Activated CD4-positive, CD25-positive, alpha-beta regulatory T cell treated with anti-CD3 and anti-CD28 coated beads, Interleukin-2, amount 50 U/mL, for 72 hours (primary cell): Measurements from ENCODE around the gene ZCCHC14.

ENCODE experiments used
- DNase-seq: peaks from one replicate; pipeline ENCODE4 v3.0.0; 2021

ZCCHC14 gene

GRCh38 chr16:87492721-87493607, at the start of gene ZCCHC14:
Gene ZCCHC14 (minus strand): TSS chr16:87493024. CDS start chr16:87492238, 786 bp downstream.
- peak; percentile 98 for DNase-seq

- no peak for DNase-seq
These were observed 49.0 kb upstream of the ZCCHC14 start for GRCh38 chr16:87541872-87542234.

GRCh38 chr16:87541147-87541871, 48.5 kb upstream of the ZCCHC14 start:
- DNase-seq: no peak

GRCh38 chr16:87540897-87541146, 48.0 kb upstream of the ZCCHC14 start:
- no peak for DNase-seq

DNA sequence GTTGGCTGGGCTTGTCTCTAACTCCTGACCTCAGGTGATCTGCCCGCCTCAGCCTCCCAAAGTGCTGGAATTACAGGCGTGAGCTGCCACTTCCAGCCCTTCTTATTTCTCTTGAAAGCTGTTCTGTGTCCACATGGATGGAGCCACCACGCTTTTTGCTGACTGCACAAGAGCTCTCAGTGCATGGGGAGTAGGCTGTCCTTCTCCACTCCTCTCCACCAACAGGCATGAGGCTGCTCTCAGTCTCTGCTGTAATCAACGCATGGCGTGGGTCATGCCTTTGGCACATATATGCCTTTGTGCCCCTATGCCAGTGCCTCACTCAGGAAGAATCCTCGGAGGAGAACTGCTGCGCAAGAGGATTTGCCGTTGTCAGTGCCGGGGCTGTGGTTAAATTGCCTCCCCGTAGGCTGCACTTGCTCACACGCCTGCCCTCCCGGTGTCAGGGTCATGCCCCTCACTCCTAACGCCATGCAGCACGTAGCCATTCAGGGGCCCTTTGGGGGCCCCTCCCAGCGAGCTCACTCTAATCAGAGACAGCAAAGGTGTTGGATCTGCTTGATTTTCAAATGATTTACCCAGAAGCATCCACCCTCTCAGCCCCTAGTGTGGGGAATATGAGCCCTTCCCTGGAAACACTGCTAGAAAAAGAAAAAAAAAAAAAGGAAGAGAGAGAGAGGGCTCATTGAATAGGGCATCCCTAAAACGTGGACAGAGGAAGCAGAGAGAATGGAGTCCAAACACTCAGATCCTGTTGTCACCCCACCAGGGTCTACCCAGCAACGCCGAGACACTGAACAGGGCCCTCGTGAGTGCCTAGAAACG, 47.5 kb upstream of the ZCCHC14 start:
- DNase-seq: no peak

- no peak for DNase-seq
These were observed 46.3 kb upstream of the ZCCHC14 start for GRCh38 chr16:87539113-87539512.

- no peak for DNase-seq
These were observed 45.8 kb upstream of the ZCCHC14 start for GRCh38 chr16:87538594-87538993.

- DNase-seq: no peak
These were observed 45.3 kb upstream of the ZCCHC14 start for GRCh38 chr16:87538160-87538559.

- DNase-seq: no peak
These were observed 43.9 kb upstream of the ZCCHC14 start for GRCh38 chr16:87536795-87537142.

DNA sequence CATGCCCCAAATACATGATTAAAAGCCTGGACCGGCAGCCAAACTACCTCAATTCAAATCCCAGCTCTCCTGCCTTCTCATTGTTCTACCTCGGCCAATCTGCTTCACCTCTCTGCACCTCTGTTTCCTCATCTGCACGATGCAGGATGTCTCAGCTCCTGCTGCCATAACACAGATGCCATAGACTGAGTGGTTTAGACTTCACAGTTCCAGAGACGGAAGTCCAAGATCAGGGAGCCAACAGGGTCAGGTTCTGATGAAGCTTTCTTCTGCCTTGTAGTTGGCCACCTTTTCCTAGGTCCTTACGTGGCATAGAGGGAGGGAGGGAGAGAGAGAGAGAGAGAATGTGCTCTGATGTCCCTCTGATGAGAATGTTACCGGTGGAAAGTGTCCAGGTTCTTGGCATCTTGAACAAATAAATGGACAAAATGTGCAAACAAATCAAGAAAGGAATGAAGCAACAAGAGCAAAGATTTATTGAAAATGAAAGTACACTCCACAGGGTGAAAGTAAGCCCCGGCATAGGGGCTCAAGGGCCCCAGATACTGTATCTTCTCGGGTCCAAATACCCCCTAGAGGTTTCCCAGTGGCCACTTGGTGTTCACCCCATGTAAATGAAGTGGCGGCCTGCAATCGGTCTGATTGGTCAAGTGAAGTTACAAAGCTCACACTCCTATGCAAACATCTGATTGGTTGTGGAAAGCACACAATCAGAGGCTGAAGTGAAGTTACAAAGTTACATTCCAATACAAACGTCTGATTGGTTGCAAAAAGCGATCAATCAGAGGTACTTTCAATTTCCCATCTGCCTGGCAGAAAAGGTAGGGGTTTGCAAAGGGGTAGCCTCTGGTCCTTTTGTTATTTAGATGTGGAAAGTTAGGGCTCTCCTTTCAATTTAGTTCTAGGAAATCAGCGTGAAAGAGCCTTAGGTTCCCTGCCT, 43.3 kb upstream of the ZCCHC14 start:
- no peak for DNase-seq

GRCh38 chr16:87535457-87535854, 42.6 kb upstream of the ZCCHC14 start:
- no peak for DNase-seq

GRCh38 chr16:87534751-87535150, 41.9 kb upstream of the ZCCHC14 start:
- DNase-seq: no peak

DNA sequence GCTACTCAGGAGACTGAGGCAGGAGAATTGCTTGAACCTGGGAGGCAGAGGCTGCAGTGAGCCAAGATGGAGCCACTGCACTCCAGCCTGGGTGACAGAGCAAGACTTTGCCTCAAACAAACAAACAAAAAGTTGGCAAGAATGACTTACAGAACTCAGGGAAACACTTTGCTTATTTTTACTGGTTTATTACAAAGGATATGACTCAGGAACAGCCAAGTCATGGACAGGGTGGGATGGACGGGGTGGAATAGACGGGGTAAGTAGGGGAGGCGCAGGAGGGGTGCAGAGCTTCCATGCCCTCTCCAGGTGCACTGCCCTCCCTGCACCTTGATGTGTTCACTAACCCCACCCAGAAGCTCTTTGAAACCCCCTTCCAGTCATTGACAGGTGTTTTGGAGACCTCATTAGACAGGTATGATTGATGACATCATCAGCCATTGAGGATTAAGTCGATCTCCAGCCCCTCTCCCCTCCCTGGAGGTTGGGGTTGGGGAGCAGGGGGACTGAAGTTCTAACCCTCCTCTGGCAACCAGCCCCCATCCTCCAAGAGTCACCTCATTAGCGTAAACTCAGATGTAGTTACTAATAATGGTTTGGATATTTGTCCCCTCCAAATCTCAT, 41.3 kb upstream of the ZCCHC14 start:
- DNase-seq: no peak

DNA sequence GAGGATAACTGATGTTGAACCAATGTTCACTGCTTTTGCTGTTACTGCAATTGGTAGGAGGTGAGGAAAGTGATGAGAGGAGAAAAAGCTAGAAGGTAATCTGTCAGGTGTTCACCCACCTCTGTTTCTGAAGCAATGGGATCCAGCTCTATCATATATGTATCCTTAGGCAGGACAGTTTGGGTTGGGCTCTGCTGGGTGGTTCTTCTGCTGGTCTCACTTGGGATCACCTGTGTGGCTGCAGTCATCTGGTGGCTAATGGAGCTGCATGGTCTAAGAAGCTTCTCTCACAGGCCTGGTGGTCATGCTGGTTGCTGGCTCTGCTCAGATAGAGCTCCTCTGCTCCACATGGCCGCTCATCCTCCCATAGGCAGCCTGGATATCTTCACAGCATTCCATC, 40.2 kb upstream of the ZCCHC14 start:
- DNase-seq: no peak

GRCh38 chr16:87531418-87531817, 38.6 kb upstream of the ZCCHC14 start:
- no peak for DNase-seq

DNA sequence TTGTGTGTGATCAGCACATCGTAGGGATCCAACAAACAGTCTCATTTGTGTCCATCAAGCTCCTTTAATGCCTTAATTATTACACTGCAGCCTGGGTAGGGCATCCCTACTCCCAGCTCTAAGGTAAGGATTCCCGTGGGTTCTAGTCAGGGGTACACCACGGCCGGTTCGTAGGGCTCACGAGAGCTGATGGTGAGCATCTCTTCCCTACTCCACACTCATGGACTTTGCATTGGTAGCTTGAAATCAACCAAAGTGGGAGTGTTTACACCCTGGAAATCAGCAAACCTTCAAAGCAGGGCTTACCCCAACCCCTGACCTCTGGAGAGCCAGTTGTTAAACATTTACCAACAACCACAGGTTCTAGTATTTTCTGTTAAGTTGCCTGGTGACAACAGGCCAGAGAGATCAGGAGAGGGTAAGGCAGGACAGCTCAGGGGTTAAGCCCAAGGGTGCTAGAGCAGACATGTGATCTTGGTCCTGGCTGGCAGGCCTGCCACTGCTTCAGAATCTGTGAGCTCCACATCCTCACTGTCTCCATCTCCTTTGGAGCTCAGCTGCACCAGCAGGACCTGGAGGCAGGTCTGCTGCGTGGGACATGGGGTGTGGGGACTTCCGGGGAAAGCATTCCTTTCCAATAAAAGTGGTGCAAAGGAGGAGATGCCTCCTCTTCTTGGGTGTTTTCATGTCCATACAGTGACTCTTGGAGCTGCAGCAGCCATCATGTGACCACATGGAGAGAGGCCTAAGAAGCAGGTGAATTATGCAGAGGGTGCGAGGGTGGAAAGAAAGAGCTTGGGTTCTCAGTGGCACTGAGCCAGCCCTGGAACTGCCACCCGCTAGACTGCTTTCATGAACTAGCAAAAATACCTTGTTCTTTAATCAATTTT, 36.1 kb upstream of the ZCCHC14 start:
- no peak for DNase-seq

GRCh38 chr16:87527055-87527724, 34.4 kb upstream of the ZCCHC14 start:
- DNase-seq: no peak

- DNase-seq: no peak
These were observed 33.6 kb upstream of the ZCCHC14 start for GRCh38 chr16:87526238-87526947.

GRCh38 chr16:87525352-87525751, 32.5 kb upstream of the ZCCHC14 start:
- DNase-seq: no peak

DNA sequence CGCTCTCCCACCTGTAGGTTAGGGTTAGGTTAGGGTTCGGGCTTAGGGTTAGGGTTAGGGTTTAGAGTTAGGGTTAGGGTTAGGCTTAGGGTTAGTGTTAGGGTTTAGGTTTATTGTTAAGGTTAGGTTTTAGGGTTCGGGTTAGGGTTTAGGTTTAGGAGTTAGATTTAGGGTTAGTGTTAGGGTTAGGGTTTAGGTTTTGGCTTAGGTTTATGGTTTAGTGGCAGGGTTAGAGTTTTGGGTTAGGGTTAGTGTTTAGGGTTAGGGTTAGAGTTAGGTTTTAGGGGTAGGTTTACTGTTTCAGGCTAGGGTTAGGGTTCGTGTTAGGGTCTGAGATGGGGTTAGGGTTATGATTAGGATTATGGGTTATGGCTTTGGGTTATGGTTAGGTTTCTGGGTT, 31.6 kb upstream of the ZCCHC14 start:
- DNase-seq: no peak
